ENCODE measurements around the gene MBP. TPM values are rescaled to one million over a fixed set of nuclear protein-coding genes. Genes with fewer than 3 reads are reported as not detected.

The MBP gene
- polyA plus RNA-seq, 1 experiment, result 2.1 TPM

- no peak for DNase-seq (ENCODE audit: low read depth)
- Histone ChIP-seq H3K36me3 (ENCODE audit: control insufficient read depth, insufficient read depth, low read length) (no peaks in the 10 kb centered on the region), H3K27me3 (ENCODE audit: control insufficient read depth, insufficient read depth, low read length) (no peaks in the 10 kb centered on the region), H3K4me3 (ENCODE audit: low read depth, low read length) (no peak overlapping the region)
- ChIA-PET CTCF (interaction anchor here (0.8 to 1.2 kb wide), 2 partner anchors 9 to 26 kb away, joined by 3 read pairs; no protein-coding TSS in a partner anchor), POLR2A (no interaction called here)
- TF ChIP-seq CTCF (IDR thresholded peaks at IDR 0.05; ENCODE audit: insufficient read depth, low read depth, low read length), result no peak
Observed at GRCh38 chr18:77095391-77096371, 36.9 kb downstream of the MBP start.

GRCh38 chr18:77093586-77093985, 39.0 kb downstream of the MBP start:
- Histone ChIP-seq H3K27me3 (ENCODE audit: control insufficient read depth, insufficient read depth, low read length) (no peaks in the 10 kb centered on the region), H3K4me3 (ENCODE audit: low read depth, low read length) (no peak overlapping the region), H3K36me3 (ENCODE audit: control insufficient read depth, insufficient read depth, low read length) (no peaks in the 10 kb centered on the region)
- no peak for DNase-seq (ENCODE audit: low read depth)
- TF ChIP-seq CTCF (IDR thresholded peaks at IDR 0.05; ENCODE audit: insufficient read depth, low read depth, low read length), result no peak
- ChIA-PET CTCF (no interaction called here), POLR2A (no interaction called here)

GRCh38 chr18:77093067-77093430, 39.5 kb downstream of the MBP start:
- CTCF ChIA-PET, result interaction anchor here (0.5 kb wide), 1 partner anchor 37 kb away, joined by 3 read pairs; no protein-coding TSS in a partner anchor
- H3K36me3 ChIP-seq (ENCODE audit: control insufficient read depth, insufficient read depth, low read length), result no peaks in the 10 kb centered on the region
- POLR2A ChIA-PET, result no interaction called here
- no peak for DNase-seq (ENCODE audit: low read depth)
- no peaks in the 10 kb centered on the region for H3K27me3 ChIP-seq (ENCODE audit: control insufficient read depth, insufficient read depth, low read length)
- no peak for TF ChIP-seq CTCF (IDR thresholded peaks at IDR 0.05; ENCODE audit: insufficient read depth, low read depth, low read length)
- no peak overlapping the region for H3K4me3 ChIP-seq (ENCODE audit: low read depth, low read length)

- Histone ChIP-seq H3K27me3 (ENCODE audit: control insufficient read depth, insufficient read depth, low read length) (no peaks in the 10 kb centered on the region), H3K36me3 (ENCODE audit: control insufficient read depth, insufficient read depth, low read length) (no peaks in the 10 kb centered on the region), H3K4me3 (ENCODE audit: low read depth, low read length) (no peak overlapping the region)
- DNase-seq (ENCODE audit: low read depth), result no peak
- POLR2A ChIA-PET, result no interaction called here
- CTCF ChIA-PET, result interaction anchor here (0.5 to 1.0 kb wide), 2 partner anchors 15 to 37 kb away, joined by 3 read pairs; no protein-coding TSS in a partner anchor
- no peak for TF ChIP-seq CTCF (IDR thresholded peaks at IDR 0.05; ENCODE audit: insufficient read depth, low read depth, low read length)
Observed at GRCh38 chr18:77092104-77093066, 40.2 kb downstream of the MBP start.

GRCh38 chr18:77091366-77091765, 41.2 kb downstream of the MBP start:
- CTCF ChIA-PET, result interaction anchor here (1.0 kb wide), 1 partner anchor 16 kb away, joined by 3 read pairs; no protein-coding TSS in a partner anchor

More at GRCh38 chr18:77091366-77091765, 41.2 kb downstream of the MBP start:
- no peaks in the 10 kb centered on the region for H3K27me3 ChIP-seq (ENCODE audit: control insufficient read depth, insufficient read depth, low read length)
- DNase-seq (ENCODE audit: low read depth), result no peak
- no peaks in the 10 kb centered on the region for H3K36me3 ChIP-seq (ENCODE audit: control insufficient read depth, insufficient read depth, low read length)
- H3K4me3 ChIP-seq (ENCODE audit: low read depth, low read length), result no peak overlapping the region
- POLR2A ChIA-PET, result no interaction called here
- TF ChIP-seq CTCF (IDR thresholded peaks at IDR 0.05; ENCODE audit: insufficient read depth, low read depth, low read length), result no peak

Measured in BJ (cell line).